Measurements from ENCODE around the gene GFY. TPM values are rescaled to one million over a fixed set of nuclear protein-coding genes. Genes with fewer than 3 reads are reported as not detected.
A peak's percentile ranks its signal among the peaks of the same experiment; 100 is the strongest.

Gene GFY
- total RNA-seq, 2 experiments from 2014 or later = not detected

GRCh38 chr19:49430678-49431329, 5.6 kb downstream of the GFY start:
- ATAC-seq = no peak
- Mint-ChIP-seq H3K9me3 (ENCODE audit: insufficient read depth) (no peaks in the 10 kb centered on the region), H3K36me3 (ENCODE audit: low read depth) (peaks cover 3% of the 10 kb centered on the region), H3K4me1 (ENCODE audit: low read depth) (peaks cover 48% of the 10 kb centered on the region), H3K27me3 (ENCODE audit: low read depth) (peaks cover 77% of the 10 kb centered on the region), H3K4me3 (no peak overlapping the region), H3K27ac (peak overlapping the region; percentile 43)
- DNase-seq = peak; percentile 50
- POLR2A ChIA-PET = no interaction called here
- CTCF ChIA-PET = interaction anchor here (1.1 to 1.5 kb wide), 4 partner anchors 10 to 39 kb away, joined by 4 to 11 read pairs (median 4); no protein-coding TSS in a partner anchor

GRCh38 chr19:49431330-49431749, 6.2 kb downstream of the GFY start:
- POLR2A ChIA-PET = no interaction called here
- Mint-ChIP-seq H3K27me3 (ENCODE audit: low read depth) (peaks cover 77% of the 10 kb centered on the region), H3K4me3 (no peak overlapping the region), H3K9me3 (ENCODE audit: insufficient read depth) (no peaks in the 10 kb centered on the region), H3K36me3 (ENCODE audit: low read depth) (peaks cover 3% of the 10 kb centered on the region), H3K27ac (no peak overlapping the region), H3K4me1 (ENCODE audit: low read depth) (peaks cover 48% of the 10 kb centered on the region)
- ATAC-seq (no peak), DNase-seq (no peak)
- CTCF ChIA-PET = interaction anchor here (1.1 kb wide), 1 partner anchor 40 kb away, joined by 4 read pairs; no protein-coding TSS in a partner anchor

- DNase-seq (peak; percentile 64), ATAC-seq (peak; percentile 62)
- Mint-ChIP-seq H3K36me3 (ENCODE audit: low read depth) (peaks cover 3% of the 10 kb centered on the region), H3K9me3 (ENCODE audit: insufficient read depth) (no peaks in the 10 kb centered on the region), H3K27ac (peak overlapping the region; percentile 55), H3K27me3 (ENCODE audit: low read depth) (peaks cover 76% of the 10 kb centered on the region), H3K4me3 (peak overlapping the region; percentile 8), H3K4me1 (ENCODE audit: low read depth) (peaks cover 42% of the 10 kb centered on the region)
- CTCF ChIA-PET = interaction anchor here (1.1 kb wide), 1 partner anchor 41 kb away, joined by 4 read pairs; no protein-coding TSS in a partner anchor
- POLR2A ChIA-PET = no interaction called here
These were observed 7.2 kb downstream of the GFY start for GRCh38 chr19:49432141-49433073.

- ChIA-PET CTCF (interaction anchor here (0.9 to 2.0 kb wide), 2 partner anchors 9 to 22 kb away, joined by 3 to 5 read pairs; partner anchors contain the start of gene GFY), POLR2A (no interaction called here)
- DNase-seq (no peak), ATAC-seq (no peak)
- peaks cover 3% of the 10 kb centered on the region for H3K36me3 Mint-ChIP-seq (ENCODE audit: low read depth)
- peaks cover 78% of the 10 kb centered on the region for H3K27me3 Mint-ChIP-seq (ENCODE audit: low read depth)
- no peak overlapping the region for H3K27ac Mint-ChIP-seq
- H3K9me3 Mint-ChIP-seq (ENCODE audit: insufficient read depth) = no peaks in the 10 kb centered on the region
- no peak overlapping the region for H3K4me3 Mint-ChIP-seq
- peaks cover 34% of the 10 kb centered on the region for H3K4me1 Mint-ChIP-seq (ENCODE audit: low read depth)
These were observed 8.2 kb downstream of the GFY start for GRCh38 chr19:49433240-49433901.

GRCh38 chr19:49434907-49435583, 9.9 kb downstream of the GFY start:
- POLR2A ChIA-PET = interaction anchor here (0.9 to 1.1 kb wide), 2 partner anchors 11 to 17 kb away, joined by 3 read pairs; partner anchors contain the start of genes PIH1D1 and PTH2
- Mint-ChIP-seq H3K36me3 (ENCODE audit: low read depth) (peaks cover 3% of the 10 kb centered on the region), H3K4me3 (no peak overlapping the region), H3K9me3 (ENCODE audit: insufficient read depth) (no peaks in the 10 kb centered on the region), H3K27me3 (ENCODE audit: low read depth) (peaks cover 79% of the 10 kb centered on the region), H3K27ac (no peak overlapping the region), H3K4me1 (ENCODE audit: low read depth) (peaks cover 27% of the 10 kb centered on the region)
- ATAC-seq = no peak
- no peak for DNase-seq
- CTCF ChIA-PET = interaction anchor here (0.6 to 2.6 kb wide), 3 partner anchors 23 to 677 kb away, joined by 3 to 13 read pairs (median 5); no protein-coding TSS in a partner anchor

- Mint-ChIP-seq H3K36me3 (ENCODE audit: low read depth) (peaks cover 3% of the 10 kb centered on the region), H3K9me3 (ENCODE audit: insufficient read depth) (no peaks in the 10 kb centered on the region), H3K4me3 (no peak overlapping the region), H3K27me3 (ENCODE audit: low read depth) (peaks cover 80% of the 10 kb centered on the region), H3K27ac (no peak overlapping the region), H3K4me1 (ENCODE audit: low read depth) (peaks cover 26% of the 10 kb centered on the region)
- no peak for DNase-seq
- ChIA-PET POLR2A (interaction anchor here (0.9 kb wide), 2 partner anchors 16 to 27 kb away, joined by 3 read pairs; partner anchors contain the start of gene PIH1D1), CTCF (interaction anchor here (1.0 to 2.6 kb wide), 4 partner anchors 10 to 44 kb away, joined by 3 to 13 read pairs (median 4); partner anchors contain the start of gene FLT3LG)
- ATAC-seq = no peak
These were observed 10.5 kb downstream of the GFY start for GRCh38 chr19:49435670-49436069.

- peaks cover 79% of the 10 kb centered on the region for H3K27me3 Mint-ChIP-seq (ENCODE audit: low read depth)
- no peak overlapping the region for H3K27ac Mint-ChIP-seq
- ChIA-PET CTCF (interaction anchor here (1.0 to 2.6 kb wide), 3 partner anchors 10 to 45 kb away, joined by 3 to 13 read pairs (median 4); partner anchors contain the start of gene FLT3LG), POLR2A (interaction anchor here (0.9 kb wide), 1 partner anchor 27 kb away, joined by 3 read pairs; no protein-coding TSS in a partner anchor)
- peak; percentile 76 for DNase-seq
- no peaks in the 10 kb centered on the region for H3K9me3 Mint-ChIP-seq (ENCODE audit: insufficient read depth)
- H3K4me3 Mint-ChIP-seq = no peak overlapping the region
- peaks cover 3% of the 10 kb centered on the region for H3K36me3 Mint-ChIP-seq (ENCODE audit: low read depth)
- peaks cover 26% of the 10 kb centered on the region for H3K4me1 Mint-ChIP-seq (ENCODE audit: low read depth)
- peak; percentile 46 for ATAC-seq
These were observed 11.3 kb downstream of the GFY start for GRCh38 chr19:49436381-49437017.

- DNase-seq = no peak
- Mint-ChIP-seq H3K4me1 (ENCODE audit: low read depth) (peaks cover 30% of the 10 kb centered on the region), H3K4me3 (no peak overlapping the region), H3K36me3 (ENCODE audit: low read depth) (no peaks in the 10 kb centered on the region), H3K27ac (no peak overlapping the region), H3K27me3 (ENCODE audit: low read depth) (peaks cover 82% of the 10 kb centered on the region), H3K9me3 (ENCODE audit: insufficient read depth) (no peaks in the 10 kb centered on the region)
- CTCF ChIA-PET = no interaction called here
- POLR2A ChIA-PET = no interaction called here
- ATAC-seq = no peak
These were observed 12.0 kb downstream of the GFY start for GRCh38 chr19:49437231-49437630.

GRCh38 chr19:49438261-49438660, 13.1 kb downstream of the GFY start:
- no peaks in the 10 kb centered on the region for H3K9me3 Mint-ChIP-seq (ENCODE audit: insufficient read depth)
- no peak overlapping the region for H3K4me3 Mint-ChIP-seq
- H3K4me1 Mint-ChIP-seq (ENCODE audit: low read depth) = peaks cover 33% of the 10 kb centered on the region
- POLR2A ChIA-PET = interaction anchor here (1.6 kb wide), 1 partner anchor 14 kb away, joined by 3 read pairs; the partner anchor contains the start of gene PIH1D1
- peaks cover 81% of the 10 kb centered on the region for H3K27me3 Mint-ChIP-seq (ENCODE audit: low read depth)
- no peak overlapping the region for H3K27ac Mint-ChIP-seq
- CTCF ChIA-PET = no interaction called here
- DNase-seq = no peak
- H3K36me3 Mint-ChIP-seq (ENCODE audit: low read depth) = no peaks in the 10 kb centered on the region
- ATAC-seq = no peak

GRCh38 chr19:49439836-49440235, 14.6 kb downstream of the GFY start:
- ChIA-PET POLR2A (interaction anchor here (0.8 to 1.6 kb wide), 2 partner anchors 12 to 56 kb away, joined by 3 read pairs; partner anchors contain the start of gene PIH1D1), CTCF (interaction anchor here (0.6 to 1.3 kb wide), 2 partner anchors 48 to 133 kb away, joined by 3 to 7 read pairs; no protein-coding TSS in a partner anchor)
- Mint-ChIP-seq H3K36me3 (ENCODE audit: low read depth) (no peaks in the 10 kb centered on the region), H3K4me1 (ENCODE audit: low read depth) (peaks cover 39% of the 10 kb centered on the region), H3K27ac (no peak overlapping the region), H3K27me3 (ENCODE audit: low read depth) (peaks cover 74% of the 10 kb centered on the region), H3K9me3 (ENCODE audit: insufficient read depth) (no peaks in the 10 kb centered on the region), H3K4me3 (no peak overlapping the region)
- ATAC-seq (no peak), DNase-seq (no peak)

Measured in activated CD8-positive, alpha-beta T cell treated with anti-CD3 and anti-CD28 coated beads, Interleukin-2, amount 10 ng/mL, durations not matched to agents 7 days and 5 days (primary cell).